HEK293T (cell line): ENCODE results near the gene WWTR1.

Experiments
- BHLHE40 ChIP-seq: fragments of 450-650 bp; IDR thresholded peaks from 2 replicates; pipeline ENCODE4 v1.6.1; 2016; ENCODE audit warnings: mild to moderate bottlenecking, moderate library complexity, borderline replicate concordance
- ELF4 ChIP-seq: fragments of 450-650 bp; IDR thresholded peaks from 2 replicates; pipeline ENCODE4 v1.6.1; 2017; ENCODE audit warnings: antibody characterized with exemption
- FOXA1 ChIP-seq: fragments of 450-650 bp; IDR thresholded peaks from 2 replicates; pipeline ENCODE4 v1.6.1; 2016; ENCODE audit warnings: mild to moderate bottlenecking
- FOXK2 ChIP-seq: fragments of 450-650 bp; IDR thresholded peaks from 2 replicates; pipeline ENCODE4 v1.6.1; 2016; ENCODE audit warnings: mild to moderate bottlenecking
- FOXM1 ChIP-seq: fragments of 450-650 bp; IDR thresholded peaks from 2 replicates; pipeline ENCODE4 v1.6.1; 2017; ENCODE audit warnings: mild to moderate bottlenecking, borderline replicate concordance
- HDGF ChIP-seq: fragments of 450-650 bp; IDR thresholded peaks from 2 replicates; pipeline ENCODE4 v1.6.1; 2017; ENCODE audit warnings: antibody characterized with exemption, borderline replicate concordance
- LEF1 ChIP-seq: fragments of 450-650 bp; IDR thresholded peaks from 2 replicates; pipeline ENCODE4 v1.6.1; 2017; ENCODE audit warnings: mild to moderate bottlenecking, borderline replicate concordance
- PKNOX1 ChIP-seq: fragments of 450-650 bp; IDR thresholded peaks from 2 replicates; pipeline ENCODE4 v1.6.1; 2016
- SP1 ChIP-seq: fragments of 450-650 bp; IDR thresholded peaks from 2 replicates; pipeline ENCODE4 v1.6.1; 2017
- SUZ12 ChIP-seq: fragments of 450-650 bp; IDR thresholded peaks from 2 replicates; pipeline ENCODE4 v1.6.1; 2016; ENCODE audit warnings: mild to moderate bottlenecking
- TARDBP ChIP-seq: fragments of 450-650 bp; IDR thresholded peaks from 2 replicates; pipeline ENCODE4 v1.6.1; 2016

- TF ChIP-seq FOXK2, result no peak
- no peak for TF ChIP-seq BHLHE40
- no peak for TF ChIP-seq FOXA1
- no peak for TF ChIP-seq LEF1
- no peak for TF ChIP-seq ELF4
- TF ChIP-seq HDGF, result no peak
- TF ChIP-seq PKNOX1, result no peak
- no peak for TF ChIP-seq FOXM1
- no peak for TF ChIP-seq SP1
- no peak for TF ChIP-seq TARDBP
- no peak for TF ChIP-seq SUZ12
Measured at GRCh38 chr3:149527531-149528339, 130.1 kb downstream of the WWTR1 start.
